Thyroid gland (tissue), 4 donors: ENCODE data around the gene RTBDN. TPM values are rescaled to one million over a fixed set of nuclear protein-coding genes. Genes with fewer than 3 reads are reported as not detected.

Source experiments
- DNase-seq, 2 donors: peaks; one replicate each; pipeline ENCODE4 v3.0.0-alpha.2; 2019
- H3K27ac ChIP-seq, 3 donors: fragments of 200-600 bp; sonication (generic); 1 replicate in 2 of 3; 2 replicates in 1 of 3; pipeline ENCODE4 v1.5.1; 2016 to 2019; ENCODE audit warnings: mild to moderate bottlenecking in 1 of 3, moderate library complexity in 1 of 3
- H3K27me3 ChIP-seq: fragments of 200-600 bp; sonication (generic); one replicate; pipeline ENCODE4 v1.5.1; 2019
- H3K36me3 ChIP-seq, 2 donors: fragments of 200-600 bp; sonication (generic); one replicate each; pipeline ENCODE4 v1.5.1; 2016 to 2019
- H3K4me1 ChIP-seq, 2 donors: fragments of 200-600 bp; sonication (generic); one replicate each; pipeline ENCODE4 v1.5.1; 2017 to 2019
- H3K4me3 ChIP-seq, 3 donors: fragments of 200-600 bp; sonication (generic); replicated peaks in 1 of 3; 1 replicate in 2 of 3; 2 replicates in 1 of 3; pipeline ENCODE4 v1.5.1; 2016; ENCODE audit warnings: mild to moderate bottlenecking in 1 of 3
- H3K9me3 ChIP-seq: fragments of 200-600 bp; sonication (generic); one replicate; pipeline ENCODE4 v1.5.1; 2017
- POLR2A ChIP-seq, 2 donors: fragments of 450-650 bp; IDR thresholded peaks; one replicate each; pipeline ENCODE4 v1.6.1; 2017; ENCODE audit warnings: antibody characterized with exemption in 2 of 2, mild to moderate bottlenecking in 2 of 2, moderate library complexity in 1 of 2
- WGBS, 2 donors: methylation state at CpG; one replicate each; pipeline ENCODE4 v1.1.5; 2017; 5-methylcytosine and 5-hydroxymethylcytosine counted together
- intact Hi-C: fragments of 100-400 bp; cut with DNase I; formaldehyde crosslinking; loops from one replicate; pipeline ENCODE4 v1.15.1; 2023
- total RNA-seq, 4 donors: library from RNA; depleted of rRNA; stranded (reverse); fragments of >200 nt; gene quantifications; one replicate each; pipeline ENCODE4 v1.2.3, GENCODE V29; 2016
- TF ChIP-seq, protein P1 (sequence below), 6 experiments: fragments of 200-600 bp in 3 of 6; fragments of 450-650 bp in 3 of 6; sonication (generic) in 3 of 6; IDR thresholded peaks; one replicate each; pipeline ENCODE4 v1.5.1; 2016 to 2019; ENCODE audit warnings: antibody characterized with exemption in 6 of 6, mild to moderate bottlenecking in 2 of 6, inconsistent platforms in 1 of 6, moderate library complexity in 1 of 6

Gene RTBDN
- total RNA-seq, 4 donors from 2014 or later: not detected

DNA sequence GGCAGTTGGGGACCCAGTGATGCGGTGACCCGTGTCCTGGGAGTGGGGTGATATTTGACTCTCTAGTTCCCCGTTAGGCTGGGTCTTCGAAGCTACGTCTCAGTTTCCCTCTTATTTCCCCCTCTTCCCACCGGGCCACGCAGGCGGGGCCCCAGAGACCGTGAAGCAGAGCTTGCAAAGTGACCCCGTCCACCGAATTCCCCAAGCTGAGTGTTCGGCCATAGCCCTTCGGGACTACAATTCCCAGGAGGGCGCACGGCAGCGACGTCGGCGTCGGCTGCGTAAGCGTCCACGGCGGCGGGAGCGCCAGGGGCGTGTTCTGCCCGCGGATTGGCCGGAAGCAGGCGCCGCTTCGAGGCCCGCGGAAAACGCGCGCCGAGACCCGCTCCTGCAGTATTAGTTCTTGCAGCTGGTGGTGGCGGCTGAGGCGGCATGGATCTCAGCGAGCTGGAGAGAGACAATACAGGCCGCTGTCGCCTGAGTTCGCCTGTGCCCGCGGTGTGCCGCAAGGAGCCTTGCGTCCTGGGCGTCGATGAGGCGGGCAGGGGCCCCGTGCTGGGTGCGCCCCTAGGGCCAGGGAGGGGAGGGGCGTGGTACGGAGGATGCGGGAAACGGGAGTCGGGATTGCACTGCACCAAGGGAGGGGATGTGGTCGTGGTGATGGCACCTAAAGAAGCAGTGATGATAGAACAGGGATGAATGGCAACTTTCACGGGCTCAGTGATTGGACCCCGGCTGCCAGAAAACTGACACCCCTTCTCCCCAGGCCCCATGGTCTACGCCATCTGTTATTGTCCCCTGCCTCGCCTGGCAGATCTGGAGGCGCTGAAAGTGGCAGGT lies 27.9 kb downstream of the RTBDN start, which contains the start of gene RNASEH2A:
RNASEH2A (plus strand) TSS at position 343 of the 840 bp plus-strand sequence; CDS start at position 433, 90 bp downstream.
- TF ChIP-seq, protein P1, sequence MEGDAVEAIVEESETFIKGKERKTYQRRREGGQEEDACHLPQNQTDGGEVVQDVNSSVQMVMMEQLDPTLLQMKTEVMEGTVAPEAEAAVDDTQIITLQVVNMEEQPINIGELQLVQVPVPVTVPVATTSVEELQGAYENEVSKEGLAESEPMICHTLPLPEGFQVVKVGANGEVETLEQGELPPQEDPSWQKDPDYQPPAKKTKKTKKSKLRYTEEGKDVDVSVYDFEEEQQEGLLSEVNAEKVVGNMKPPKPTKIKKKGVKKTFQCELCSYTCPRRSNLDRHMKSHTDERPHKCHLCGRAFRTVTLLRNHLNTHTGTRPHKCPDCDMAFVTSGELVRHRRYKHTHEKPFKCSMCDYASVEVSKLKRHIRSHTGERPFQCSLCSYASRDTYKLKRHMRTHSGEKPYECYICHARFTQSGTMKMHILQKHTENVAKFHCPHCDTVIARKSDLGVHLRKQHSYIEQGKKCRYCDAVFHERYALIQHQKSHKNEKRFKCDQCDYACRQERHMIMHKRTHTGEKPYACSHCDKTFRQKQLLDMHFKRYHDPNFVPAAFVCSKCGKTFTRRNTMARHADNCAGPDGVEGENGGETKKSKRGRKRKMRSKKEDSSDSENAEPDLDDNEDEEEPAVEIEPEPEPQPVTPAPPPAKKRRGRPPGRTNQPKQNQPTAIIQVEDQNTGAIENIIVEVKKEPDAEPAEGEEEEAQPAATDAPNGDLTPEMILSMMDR (IDR thresholded peaks at IDR 0.05): no peak
- peak in 1 of 2 donors; percentile 35 for TF ChIP-seq POLR2A (IDR thresholded peaks at IDR 0.05)
- Histone ChIP-seq H3K27ac (peak within 1 kb of the TSS; percentile 26 to 75 (median 70)), H3K36me3 (no peaks in the 10 kb centered on the region), H3K4me1 (peaks cover 14 to 17% of the 10 kb centered on the region in 2 donors), H3K4me3 (peak within 1 kb of the TSS in 2 of 3 donors; percentile 25 to 63), H3K9me3 (no peaks in the 10 kb centered on the region), H3K27me3 (no peaks in the 10 kb centered on the region)
- intact Hi-C loops: no loop called here
- peak; percentile 87 to 89 for DNase-seq
- WGBS, 2 donors: 6% methylated on average over 28 to 37 of the region's 66 CpGs

DNA sequence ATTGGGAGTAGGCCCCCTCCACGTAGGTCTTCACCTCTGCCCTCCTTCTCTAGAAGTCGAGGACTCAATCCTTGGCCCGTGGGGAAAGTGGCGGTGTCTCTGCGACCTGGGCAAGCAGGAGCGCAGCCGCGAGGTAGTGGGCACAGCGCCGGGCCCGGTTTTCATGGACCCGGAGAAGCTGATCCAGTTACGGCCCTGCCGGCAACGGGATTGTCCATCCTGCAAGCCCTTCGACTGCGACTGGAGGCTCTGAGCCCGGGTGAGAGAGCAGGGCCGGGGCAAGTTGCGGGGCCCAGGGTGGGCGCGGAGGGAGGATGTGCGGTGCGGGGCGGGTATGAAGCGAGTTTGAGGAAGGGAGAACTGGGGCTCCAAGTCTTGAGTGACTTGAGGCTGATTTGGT lies 30.3 kb downstream of the RTBDN start:
- intact Hi-C loops: no loop called here
- WGBS, 2 donors: 95% methylated on average over 26 of the region's 26 CpGs
- no peak for DNase-seq

DNA sequence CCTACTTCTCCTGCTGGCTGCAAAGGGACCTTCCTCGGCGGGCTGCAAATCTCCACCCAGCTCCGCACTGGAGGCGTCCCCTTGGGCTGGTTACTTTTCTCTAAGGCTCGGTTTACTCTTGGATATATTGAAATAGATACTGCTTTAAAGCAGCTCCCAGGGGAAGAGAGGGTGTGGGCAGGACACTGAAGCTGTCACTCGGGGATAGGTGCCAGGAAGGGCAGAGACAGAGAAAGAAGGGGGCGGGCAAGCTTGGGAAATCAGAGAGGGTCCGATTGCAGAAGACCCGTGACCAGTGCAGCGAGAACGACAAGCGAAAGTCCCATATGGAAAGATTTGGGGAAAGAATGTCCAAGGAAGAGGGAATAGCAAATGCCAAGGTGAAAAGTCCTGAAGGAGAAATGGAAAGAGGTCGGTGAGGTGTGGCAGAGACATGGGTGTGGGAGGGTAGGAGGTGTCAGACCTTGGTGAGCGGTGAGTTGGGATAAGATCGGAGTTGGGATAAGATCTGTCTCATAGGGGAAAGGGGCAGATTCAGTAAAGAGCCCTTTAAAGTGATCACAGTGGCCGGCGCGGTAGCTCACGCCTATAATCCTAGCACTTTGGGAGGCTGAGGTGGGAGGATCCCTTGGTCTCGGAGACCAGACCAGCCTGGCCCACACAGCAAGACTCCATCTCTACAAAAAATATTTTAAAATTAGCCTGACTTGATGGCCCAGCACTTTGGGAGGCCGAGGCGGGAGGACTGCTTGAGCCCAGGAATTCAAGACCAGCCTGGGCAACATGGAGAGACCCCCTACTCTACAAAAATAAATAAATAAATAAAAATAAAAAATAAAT lies 31.9 kb downstream of the RTBDN start:
- Histone ChIP-seq H3K4me3 (peak overlapping the region in 2 of 3 donors; percentile 39 to 58), H3K9me3 (no peaks in the 10 kb centered on the region), H3K27ac (no peak overlapping the region), H3K36me3 (no peaks in the 10 kb centered on the region), H3K27me3 (no peaks in the 10 kb centered on the region), H3K4me1 (peaks cover 21 to 26% of the 10 kb centered on the region in 2 donors)
- TF ChIP-seq, protein P1 (IDR thresholded peaks at IDR 0.05): no peak
- no peak for TF ChIP-seq POLR2A (IDR thresholded peaks at IDR 0.05)
- intact Hi-C loops: no loop called here
- WGBS, 2 donors: 43 to 50% methylated on average over 21 to 22 of the region's 22 CpGs
- no peak for DNase-seq

More for the DNA sequence above, 30.3 kb downstream of the RTBDN start:
- Histone ChIP-seq H3K4me1 (peaks cover 21 to 26% of the 10 kb centered on the region in 2 donors), H3K36me3 (no peaks in the 10 kb centered on the region), H3K9me3 (no peaks in the 10 kb centered on the region), H3K27ac (no peak overlapping the region), H3K27me3 (no peaks in the 10 kb centered on the region), H3K4me3 (no peak overlapping the region)
- TF ChIP-seq, protein P1 (IDR thresholded peaks at IDR 0.05): no peak
- no peak for TF ChIP-seq POLR2A (IDR thresholded peaks at IDR 0.05)

DNA sequence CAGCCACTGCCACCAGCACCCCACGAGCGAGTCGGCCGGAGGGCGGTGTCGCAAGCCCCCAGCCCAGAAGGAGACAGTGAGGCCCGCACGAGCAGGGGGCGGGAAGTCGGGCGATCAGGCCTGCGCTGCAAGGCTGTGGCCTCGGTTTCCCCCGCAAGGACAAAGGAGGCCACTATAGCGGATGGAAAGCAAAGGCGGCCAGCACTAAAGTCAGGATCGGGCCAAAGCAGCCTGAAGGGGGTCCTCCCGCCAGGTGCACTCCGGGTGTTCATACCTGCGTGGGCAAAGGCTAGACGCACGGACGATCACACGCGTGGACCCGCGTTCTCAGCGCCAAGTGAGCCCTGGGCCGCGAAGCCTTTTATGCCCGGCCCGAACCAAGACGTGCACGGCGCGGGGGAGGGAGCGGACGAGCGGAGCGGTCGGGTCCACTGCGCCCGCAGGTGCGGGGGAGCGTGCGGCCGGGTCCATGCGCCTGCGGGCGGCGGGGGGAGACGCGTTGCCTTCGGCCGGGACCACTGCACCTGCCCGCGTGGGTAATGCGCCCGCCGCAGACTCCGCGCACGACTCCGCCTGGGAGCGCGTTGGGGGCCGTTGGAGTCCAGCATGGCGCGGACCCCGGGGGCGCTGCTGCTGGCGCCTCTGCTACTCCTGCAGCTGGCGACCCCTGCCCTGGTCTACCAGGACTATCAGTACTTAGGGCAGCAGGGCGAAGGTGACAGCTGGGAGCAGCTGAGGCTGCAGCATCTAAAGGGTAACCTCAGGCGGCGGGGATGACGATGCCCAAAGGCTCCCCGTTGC lies 32.7 kb downstream of the RTBDN start, which contains the start of the genes PRDX2 and THSD8:
PRDX2 (minus strand) TSS at position 335 of the 801 bp plus-strand sequence. CDS start 539 bp downstream, outside the sequence.
THSD8 (plus strand) TSS at position 604 of the 801 bp plus-strand sequence; CDS start at position 607, 3 bp downstream.
- peaks cover 15 to 19% of the 10 kb centered on the region in 2 donors for H3K4me1 ChIP-seq
- 0 to 1% methylated on average over 15 to 40 of the region's 78 CpGs for WGBS, 2 donors
- H3K27ac ChIP-seq: peak within 1 kb of the TSS; percentile 35 to 56 (median 39)
- DNase-seq: peak; percentile 83 to 88
- no peaks in the 10 kb centered on the region for H3K27me3 ChIP-seq
- no peaks in the 10 kb centered on the region for H3K9me3 ChIP-seq
- TF ChIP-seq, protein P1 (IDR thresholded peaks at IDR 0.05): peak in 2 of 6 experiments; percentile 4 to 11
- peak; percentile 39 to 96 for TF ChIP-seq POLR2A (IDR thresholded peaks at IDR 0.05)
- no peaks in the 10 kb centered on the region for H3K36me3 ChIP-seq
- H3K4me3 ChIP-seq: peak within 1 kb of the TSS; percentile 58 to 97 (median 86)
- intact Hi-C loops: no loop called here
